SW 1271 (cell line): Measurements from ENCODE around the gene ADGRE2.
A peak's percentile ranks its signal among the peaks of the same experiment; 100 is the strongest.

Source experiments
- DNase-seq, 2 experiments: peaks; one replicate each; lab custom pipeline; 2025; lab: John Stamatoyannopoulos, UW

ADGRE2 gene

DNA sequence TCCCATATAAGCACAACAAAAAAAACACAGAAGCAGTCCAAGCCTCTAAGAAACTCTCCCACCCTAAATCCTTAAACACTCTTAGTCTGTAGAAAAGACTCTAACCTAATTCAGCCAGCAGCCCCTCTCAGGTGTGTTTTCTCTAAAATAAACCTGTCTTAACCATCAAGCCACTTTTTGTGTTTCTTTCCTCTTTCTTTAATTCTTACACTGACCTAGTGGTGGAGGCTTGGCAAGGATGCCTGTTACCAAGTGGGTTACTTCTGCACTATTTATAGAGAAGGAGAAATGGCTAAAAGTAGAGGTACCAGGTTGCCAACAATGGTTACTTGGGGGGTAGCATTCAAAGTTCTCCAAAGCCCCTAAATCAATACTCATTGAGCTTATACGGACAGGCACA is 44.8 kb downstream of the ADGRE2 start:
- no peak for DNase-seq

DNA sequence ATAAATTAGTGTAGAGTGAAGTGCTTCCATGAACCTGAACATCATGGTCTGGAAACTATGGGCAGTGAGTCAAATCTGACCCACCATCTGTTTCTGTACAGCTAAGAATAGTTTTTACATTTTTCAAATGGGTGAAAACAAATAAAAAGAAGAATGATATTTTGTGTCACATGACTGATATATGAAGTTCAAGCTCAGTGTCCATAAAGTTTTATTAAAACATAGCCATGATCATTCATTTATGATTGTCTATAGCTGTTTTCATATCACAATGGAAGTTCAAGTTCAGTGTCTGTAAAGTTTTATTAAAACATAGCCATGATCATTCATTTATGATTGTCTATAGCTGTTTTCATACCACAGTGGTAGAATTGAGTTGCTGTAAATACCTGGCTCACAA is 45.9 kb downstream of the ADGRE2 start:
- no peak for DNase-seq

DNA sequence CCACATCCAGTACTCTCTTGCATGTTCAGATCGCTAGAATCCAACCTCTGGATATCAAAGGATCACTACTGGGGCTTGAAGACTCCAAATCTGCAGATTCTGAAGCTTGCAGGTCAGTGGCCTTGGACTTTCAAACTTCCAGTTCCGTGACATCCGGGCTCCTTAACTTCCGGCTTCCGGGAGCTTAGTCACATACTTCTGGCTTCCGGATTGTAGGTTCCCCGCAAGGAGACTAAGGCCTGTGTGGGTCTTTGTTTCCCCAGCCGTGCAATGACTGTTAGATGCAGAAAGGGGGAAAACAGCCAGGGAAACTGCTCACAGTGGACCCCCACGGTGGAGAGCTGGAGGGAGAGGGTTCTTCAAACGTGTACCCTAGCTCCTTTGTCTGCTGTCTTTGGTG is 47.2 kb downstream of the ADGRE2 start:
- DNase-seq = no peak

DNA sequence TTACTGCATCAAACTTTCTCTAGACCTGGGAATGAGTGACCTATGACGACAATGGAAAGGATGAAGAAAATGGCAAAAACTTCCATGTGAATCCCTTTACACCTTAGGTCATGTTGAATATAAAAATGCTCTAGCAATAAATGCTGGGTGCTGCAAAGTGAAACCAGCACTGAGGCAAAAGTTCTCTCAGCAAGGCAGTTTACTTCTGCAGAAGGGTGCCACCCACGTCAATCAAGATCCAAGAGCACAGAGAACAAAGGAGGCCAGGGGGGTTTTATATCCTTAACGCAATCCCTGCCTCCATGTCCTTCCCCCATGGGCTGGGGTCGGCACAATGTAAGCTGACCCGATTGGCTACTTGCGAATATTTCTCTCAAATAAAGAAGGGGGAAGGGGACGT is 49.8 kb downstream of the ADGRE2 start:
- DNase-seq = no peak

DNA sequence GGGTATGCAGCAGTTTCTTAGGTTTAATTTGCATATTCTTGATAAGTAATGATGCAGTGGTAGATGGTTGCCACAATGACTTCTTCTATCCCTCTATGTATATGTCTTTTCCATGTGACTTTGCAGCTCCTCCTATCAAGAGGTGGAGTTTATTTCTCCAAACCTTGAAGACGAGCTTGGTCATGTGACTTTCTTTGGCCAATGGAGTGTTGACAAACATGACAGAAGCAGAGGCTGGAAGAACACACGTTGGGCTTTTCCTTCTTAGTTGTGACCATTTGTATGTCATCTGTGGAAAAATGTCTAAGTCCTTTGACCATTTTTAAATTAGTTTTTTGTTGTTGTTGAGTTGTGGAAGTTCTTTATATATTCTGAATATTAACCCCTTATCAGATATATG is 56.2 kb downstream of the ADGRE2 start:
- no peak for DNase-seq

DNA sequence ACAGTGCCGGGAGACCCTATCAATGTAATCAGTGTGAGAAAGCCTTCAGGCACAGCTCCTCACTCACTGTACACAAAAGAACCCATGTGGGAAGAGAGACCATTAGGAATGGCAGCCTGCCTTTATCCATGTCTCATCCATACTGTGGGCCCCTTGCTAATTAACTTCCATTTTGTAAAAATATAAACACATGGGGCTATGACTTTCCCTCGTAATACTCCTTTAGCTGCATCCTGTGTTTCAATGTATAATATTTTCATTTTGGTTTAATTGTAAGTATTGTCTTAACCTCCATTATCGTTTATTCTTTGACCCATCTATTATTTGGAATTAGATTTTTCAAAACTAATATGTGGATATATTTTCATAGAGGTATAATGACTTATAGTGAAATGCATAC is 59.2 kb downstream of the ADGRE2 start:
- no peak for DNase-seq

DNA sequence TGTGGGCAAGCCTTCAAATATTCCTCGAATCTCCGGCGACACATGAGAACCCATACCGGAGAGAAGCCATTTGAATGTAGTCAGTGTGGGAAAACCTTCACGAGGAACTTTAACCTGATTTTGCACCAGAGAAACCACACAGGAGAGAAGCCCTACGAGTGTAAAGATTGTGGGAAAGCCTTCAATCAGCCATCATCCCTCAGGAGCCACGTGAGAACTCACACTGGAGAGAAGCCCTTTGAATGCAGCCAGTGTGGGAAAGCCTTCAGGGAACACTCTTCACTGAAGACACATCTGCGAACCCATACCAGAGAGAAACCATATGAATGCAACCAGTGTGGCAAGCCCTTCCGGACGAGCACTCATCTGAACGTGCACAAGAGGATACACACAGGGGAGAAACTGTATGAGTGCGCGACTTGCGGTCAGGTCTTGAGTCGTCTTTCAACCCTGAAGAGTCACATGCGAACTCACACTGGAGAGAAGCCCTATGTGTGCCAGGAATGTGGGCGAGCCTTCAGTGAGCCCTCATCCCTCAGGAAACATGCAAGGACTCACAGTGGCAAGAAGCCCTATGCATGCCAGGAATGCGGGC is 59.7 kb downstream of the ADGRE2 start:
- DNase-seq = no peak

DNA sequence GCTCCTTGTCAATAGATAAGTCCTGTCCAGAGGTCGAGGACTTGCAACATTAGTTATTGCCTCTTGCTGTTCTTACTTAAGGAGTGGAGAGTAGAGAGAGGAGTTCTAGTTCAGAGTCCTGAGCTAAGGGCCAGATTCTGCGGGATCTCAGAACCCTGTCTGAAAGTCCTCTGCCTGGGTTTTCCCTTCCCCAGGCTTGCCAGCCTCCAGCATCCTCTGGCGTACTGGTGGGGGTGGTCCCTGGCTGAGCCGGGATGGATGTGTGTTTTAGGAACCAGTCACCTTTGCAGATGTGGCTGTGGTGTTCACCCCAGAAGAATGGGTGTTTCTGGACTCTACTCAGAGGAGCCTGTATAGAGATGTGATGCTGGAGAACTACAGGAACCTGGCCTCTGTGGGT is 62.5 kb downstream of the ADGRE2 start:
- DNase-seq = no peak

DNA sequence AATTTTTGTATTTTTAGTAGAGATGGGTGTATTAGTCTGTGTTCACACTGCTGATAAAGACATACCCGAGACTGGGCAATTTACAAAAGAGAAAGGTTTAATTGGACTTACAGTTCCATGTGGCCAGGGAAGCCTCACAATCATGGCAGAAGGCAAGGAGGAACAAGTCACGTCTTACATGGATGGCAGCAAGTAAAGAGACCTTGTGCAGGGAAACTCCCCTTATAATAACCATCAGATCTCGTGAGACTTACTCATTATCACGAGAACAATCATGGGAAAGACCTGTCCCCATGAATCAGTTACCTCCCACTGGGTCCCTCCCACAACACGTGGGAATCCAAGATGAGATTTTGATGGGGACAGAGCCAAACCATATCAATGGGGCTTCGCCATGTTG is 73.9 kb downstream of the ADGRE2 start:
- no peak for DNase-seq

DNA sequence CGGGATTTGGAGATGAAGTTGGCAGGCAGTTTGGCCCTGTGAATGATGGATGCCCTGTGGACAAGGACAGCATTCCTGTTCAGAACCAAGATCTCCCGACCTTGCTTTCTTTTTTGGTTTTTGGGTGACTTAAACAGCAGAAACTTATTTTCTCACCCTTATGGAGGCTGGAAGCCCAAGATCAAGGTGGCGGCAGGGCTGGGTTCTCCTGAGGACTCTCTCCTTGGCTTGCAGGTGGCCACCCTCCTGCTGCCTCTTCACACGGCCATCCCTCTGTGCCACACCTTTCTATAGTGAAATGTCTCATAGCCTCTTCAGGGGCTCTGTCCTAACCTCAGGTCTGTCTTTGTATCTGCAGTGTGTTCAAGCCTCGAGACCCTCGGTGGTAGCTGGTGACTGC is 74.5 kb downstream of the ADGRE2 start:
- no peak for DNase-seq

DNA sequence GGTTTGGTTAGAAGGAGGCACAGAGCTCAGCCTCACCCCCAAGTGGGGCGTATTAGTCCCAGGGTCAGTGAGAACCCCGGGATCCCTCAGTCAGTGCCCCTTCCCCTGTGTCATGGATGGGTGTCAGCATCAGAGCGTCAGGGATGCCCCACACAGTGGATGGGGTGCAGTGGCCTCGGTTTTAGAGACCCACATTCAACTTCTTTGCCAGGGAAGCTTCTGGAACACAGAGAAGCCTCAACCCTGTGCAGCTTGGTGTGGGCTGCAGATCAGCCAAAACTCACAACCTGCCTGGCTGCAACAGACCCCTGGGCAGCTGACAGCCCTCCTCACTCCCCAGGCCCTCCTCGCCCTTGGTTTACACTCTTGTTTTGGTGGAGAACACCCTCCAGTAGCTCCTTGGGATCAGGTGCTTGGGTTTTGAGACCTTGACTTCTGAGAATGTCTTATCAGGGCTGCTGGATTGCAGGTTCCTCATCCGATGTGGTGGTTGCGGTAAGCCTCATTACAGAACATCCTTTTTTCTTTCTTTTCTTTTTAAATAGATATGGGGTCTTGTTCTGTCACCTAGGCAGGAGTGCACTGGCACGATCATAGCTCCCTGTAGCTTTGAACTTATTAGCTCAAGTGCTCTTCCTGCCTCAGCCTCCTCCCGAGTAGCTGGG is 77.5 kb downstream of the ADGRE2 start:
- DNase-seq = no peak

DNA sequence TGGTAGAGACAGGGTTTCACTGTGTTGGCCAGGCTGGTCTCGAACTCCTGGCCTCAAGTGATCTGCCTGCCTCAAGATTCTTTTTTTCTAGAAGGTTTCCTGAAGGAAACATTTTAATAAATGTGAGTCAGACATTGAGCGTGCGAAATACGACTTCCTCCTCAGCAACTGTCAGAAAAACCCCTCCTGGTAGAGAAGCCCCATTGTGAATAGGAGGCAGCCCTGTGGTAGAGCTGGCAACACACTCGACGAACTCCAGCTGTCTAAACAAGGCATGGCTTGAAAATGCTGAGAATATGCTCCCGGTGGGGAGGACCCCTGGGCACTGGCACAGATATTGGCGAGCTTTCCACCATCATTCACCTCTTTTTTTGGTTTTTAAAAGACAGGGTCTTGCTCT is 78.7 kb downstream of the ADGRE2 start:
- no peak for DNase-seq

DNA sequence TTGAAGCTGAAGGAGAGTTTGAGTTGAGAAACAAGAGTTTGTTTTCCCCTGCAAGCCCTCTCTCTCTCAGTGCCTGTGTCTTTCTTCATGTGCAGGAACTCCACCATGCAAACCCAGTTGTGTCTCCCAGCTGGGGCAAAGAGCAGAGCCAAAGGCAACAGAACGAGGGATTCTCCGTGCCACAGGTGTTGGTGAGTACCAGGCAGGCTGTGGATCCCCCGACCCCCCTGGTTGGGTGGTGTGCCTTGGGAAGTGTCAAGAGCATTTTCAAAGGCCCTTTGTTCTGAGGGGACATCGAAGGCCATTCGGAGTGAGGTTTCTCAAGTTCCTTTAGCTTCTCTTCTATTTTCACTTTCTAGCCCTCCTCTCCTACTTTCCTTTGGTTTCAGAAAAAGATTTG is 82.9 kb downstream of the ADGRE2 start:
- no peak for DNase-seq

DNA sequence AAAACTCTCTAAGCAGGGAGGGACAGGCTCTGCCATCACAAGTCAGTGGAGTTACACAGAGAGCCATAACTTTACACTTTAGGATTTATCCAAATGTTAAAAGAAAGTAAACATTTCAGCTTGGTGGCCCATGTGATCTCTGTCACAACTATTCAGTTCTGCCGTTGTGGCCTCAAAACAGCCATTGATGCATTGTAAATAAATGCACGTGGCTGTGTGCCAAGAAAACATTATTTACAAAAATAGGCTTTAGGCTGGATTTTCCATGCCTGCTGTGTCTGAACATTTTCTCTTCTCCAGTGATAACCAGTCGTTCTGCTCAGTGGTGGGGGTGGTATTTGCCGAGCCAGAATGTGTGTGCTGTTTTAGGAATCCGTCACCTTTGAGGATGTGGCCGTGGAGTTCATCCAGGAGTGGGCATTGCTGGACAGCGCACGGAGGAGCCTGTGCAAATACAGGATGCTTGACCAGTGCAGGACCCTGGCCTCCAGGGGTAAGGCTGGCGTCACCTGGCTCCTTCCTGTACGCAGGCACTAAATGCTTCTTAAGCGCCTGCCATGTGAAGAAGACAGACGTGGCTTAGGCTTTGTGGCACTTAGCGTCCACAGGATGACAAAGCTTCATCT is 83.6 kb downstream of the ADGRE2 start:
- no peak for DNase-seq

DNA sequence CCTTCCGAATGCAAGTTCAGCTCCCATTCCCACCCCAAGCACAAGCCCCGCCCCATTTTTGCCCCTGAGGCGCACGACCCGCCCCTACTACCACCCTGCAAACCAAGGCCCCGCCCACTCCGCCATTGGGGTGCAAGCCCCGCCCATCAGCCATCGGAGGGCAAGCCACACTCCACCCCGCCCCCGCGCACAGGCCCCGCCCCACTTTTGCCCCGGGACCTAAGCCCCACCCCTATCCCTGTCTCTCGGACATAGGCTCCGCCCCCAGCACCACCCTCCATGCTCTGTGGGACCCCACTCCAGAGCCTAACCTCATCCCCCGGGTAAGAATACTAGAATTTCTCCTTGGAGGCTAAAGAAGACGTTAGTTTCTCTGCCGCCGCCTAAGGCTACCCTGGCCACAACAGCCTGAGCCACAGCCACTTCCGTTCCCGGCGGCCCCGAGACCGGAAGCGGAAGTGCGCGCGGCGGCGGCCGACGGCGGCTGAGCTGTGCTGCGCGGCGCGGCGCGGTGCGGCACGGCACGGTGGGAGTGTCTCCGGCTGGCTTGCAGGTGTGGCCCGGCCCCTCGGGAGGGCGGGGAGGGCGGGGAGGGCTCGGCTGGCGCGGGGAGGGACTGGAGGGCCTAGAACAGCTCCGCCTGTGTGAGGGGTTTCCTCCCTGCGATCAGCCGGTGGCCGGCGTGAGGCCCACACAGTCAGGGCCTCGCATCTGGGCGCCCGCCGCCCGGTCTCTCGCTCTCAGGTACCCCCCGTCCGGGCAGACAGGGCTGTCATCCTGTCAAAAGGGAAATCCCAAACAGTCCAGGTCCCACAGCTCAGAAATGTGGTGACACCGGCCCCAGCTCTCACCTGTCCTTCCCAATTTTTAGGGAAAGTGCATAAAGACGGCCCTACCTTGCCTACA is 88.5 kb downstream of the ADGRE2 start, which contains the start of gene ZNF333:
Gene ZNF333 (plus strand): TSS at position 451 of the 906 bp plus-strand sequence. CDS start 3,444 bp downstream, outside the sequence.
- peak; percentile 79 to 94 for DNase-seq

DNA sequence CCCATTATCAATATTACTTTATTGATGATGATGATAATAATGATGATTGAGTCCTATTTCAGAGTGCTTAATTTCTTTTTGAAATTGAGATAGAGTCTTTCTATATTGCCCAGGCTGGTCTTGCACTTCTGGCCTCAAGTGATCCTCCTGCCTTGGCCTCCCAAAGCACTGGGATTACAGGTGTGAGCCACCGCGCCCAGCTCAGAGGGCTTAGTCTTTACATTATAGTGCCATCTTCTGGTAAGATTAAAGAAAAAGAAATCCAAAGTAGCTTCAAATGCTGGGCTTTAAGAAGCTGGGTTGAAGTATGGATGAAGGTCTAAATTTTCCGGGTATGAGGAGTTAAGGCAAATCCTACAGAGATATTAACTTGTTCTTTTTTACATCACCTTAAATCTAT is 91.9 kb downstream of the ADGRE2 start:
- peak in 1 of 2 experiments; percentile 34 for DNase-seq

DNA sequence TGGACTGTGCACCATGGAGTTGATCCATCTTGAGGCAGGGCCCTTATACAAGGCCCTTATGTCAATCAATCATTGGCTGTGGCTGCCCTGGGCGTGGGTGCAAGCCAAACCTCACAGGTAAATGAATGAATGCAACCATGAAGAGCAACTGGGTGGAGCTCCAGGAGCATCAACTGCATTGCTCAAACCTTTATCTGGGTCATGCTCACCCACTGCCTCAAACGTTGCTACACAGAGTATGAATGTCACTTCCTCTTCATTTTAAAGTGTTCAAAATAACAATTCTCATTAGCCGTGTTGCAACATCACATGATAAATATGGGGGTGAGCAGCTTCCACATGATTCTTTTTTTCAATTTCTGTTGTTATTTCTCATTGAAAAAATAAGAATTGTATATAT is 94.9 kb downstream of the ADGRE2 start:
- no peak for DNase-seq
